GM12873 (cell line): Measurements from ENCODE around the gene CUX1.

ENCODE experiments used
- CTCF ChIP-seq: IDR thresholded peaks from 2 replicates; pipeline ENCODE4 v1.5.1; 2012; ENCODE audit warnings: low read depth, mild to moderate bottlenecking, moderate library complexity, low read length, control low read depth; ENCODE audit not compliant: insufficient read depth; ENCODE audit errors: missing control alignments

CUX1 gene

GRCh38 chr7:101976411-101976810 is 159.0 kb downstream of the CUX1 start:
- TF ChIP-seq CTCF: no peak

- TF ChIP-seq CTCF: no peak
These were observed 159.8 kb downstream of the CUX1 start for GRCh38 chr7:101977249-101977648.

GRCh38 chr7:101978683-101979082 is 161.3 kb downstream of the CUX1 start:
- TF ChIP-seq CTCF: no peak

GRCh38 chr7:101983147-101983811 is 165.9 kb downstream of the CUX1 start:
- no peak for TF ChIP-seq CTCF

- TF ChIP-seq CTCF: no peak
These were observed 166.9 kb downstream of the CUX1 start for GRCh38 chr7:101984133-101984879.

- no peak for TF ChIP-seq CTCF
These were observed 167.9 kb downstream of the CUX1 start for GRCh38 chr7:101985057-101985902.
